PC-3 (cell line): ENCODE measurements around the gene ITGAE. TPM values are rescaled to one million over a fixed set of nuclear protein-coding genes. Genes with fewer than 3 reads are reported as not detected.

Experiments
- ATAC-seq: fragments of 200-7000 bp; cut with Tn5 transposase; 2 replicates; pipeline ENCODE4 v1.9.1; 2020; ENCODE audit warnings: mild to moderate bottlenecking, moderate library complexity
- BruUV-seq: library from RNA; stranded (reverse); fragments of 400-500 nt; replicated peaks from 2 replicates; lab custom pipeline; 2021; lab: Mats Ljungman, UMichigan
- CTCF ChIA-PET: fragments of 300-600 bp; sonication (Branson Sonifier 250); formaldehyde crosslinking; loops from one replicate; lab custom pipeline; 2022; ENCODE audit warnings: antibody characterized with exemption; lab: Charles Lee
- POLR2A ChIA-PET: fragments of 300-600 bp; sonication (Branson Sonifier 250); formaldehyde crosslinking; loops from one replicate; lab custom pipeline; 2022; ENCODE audit warnings: antibody characterized with exemption; ENCODE audit not compliant: unreplicated experiment; lab: Charles Lee
- DNase-seq: peaks from one replicate; pipeline ENCODE4 v3.0.0-alpha.2; 2015
- H2AFZ ChIP-seq: fragments of 300-600 bp; sonication (generic); 2 replicates; pipeline ENCODE4 v1.6.0; 2016; ENCODE audit warnings: antibody characterized with exemption, low read length
- H3F3A ChIP-seq: fragments of 300-600 bp; sonication (generic); one replicate; pipeline ENCODE4 v1.6.0; 2017; ENCODE audit warnings: antibody characterized with exemption, low read length, control low read depth, mild to moderate bottlenecking; ENCODE audit not compliant: unreplicated experiment
- H3K27ac ChIP-seq: fragments of 300-600 bp; sonication (generic); 2 replicates; pipeline ENCODE4 v1.5.1; 2016; ENCODE audit warnings: mild to moderate bottlenecking, low read length
- H3K27me3 ChIP-seq: fragments of 300-600 bp; sonication (generic); 2 replicates; pipeline ENCODE4 v1.6.1; 2016; ENCODE audit warnings: low read length, mixed read lengths
- H3K36me3 ChIP-seq: fragments of 300-600 bp; sonication (generic); 2 replicates; pipeline ENCODE4 v1.6.1; 2016; ENCODE audit warnings: low read depth, mixed run types, low read length, mixed read lengths
- H3K4me1 ChIP-seq: fragments of 300-600 bp; sonication (generic); 2 replicates; pipeline ENCODE4 v1.5.1; 2016; ENCODE audit warnings: low read length; ENCODE audit not compliant: insufficient read depth
- H3K4me2 ChIP-seq: fragments of 300-600 bp; sonication (generic); 2 replicates; pipeline ENCODE4 v1.6.0; 2016; ENCODE audit warnings: low read length
- H3K4me3 ChIP-seq: fragments of 300-600 bp; sonication (generic); 2 replicates; pipeline ENCODE4 v1.5.1; 2016; ENCODE audit warnings: mild to moderate bottlenecking, low read length, mixed read lengths
- H3K79me2 ChIP-seq: fragments of 300-600 bp; sonication (generic); 2 replicates; pipeline ENCODE4 v1.6.1; 2017; ENCODE audit warnings: low read length, mixed read lengths
- H3K9ac ChIP-seq: fragments of 300-600 bp; sonication (generic); 2 replicates; pipeline ENCODE4 v1.6.0; 2016; ENCODE audit warnings: mild to moderate bottlenecking, low read length
- H3K9me2 ChIP-seq: fragments of 300-600 bp; sonication (generic); replicated peaks from 2 replicates; pipeline ENCODE4 v1.6.1; 2016; ENCODE audit warnings: mixed run types, low read length, mixed read lengths
- H3K9me3 ChIP-seq: fragments of 300-600 bp; sonication (generic); 2 replicates; pipeline ENCODE4 v1.6.1; 2016; ENCODE audit warnings: low read length, mixed read lengths
- H4K20me1 ChIP-seq: fragments of 300-600 bp; sonication (generic); 2 replicates; pipeline ENCODE4 v1.6.1; 2016; ENCODE audit warnings: low read length, mixed read lengths
- EZH2 ChIP-seq: fragments of 300-600 bp; sonication (generic); IDR thresholded peaks from one replicate; pipeline ENCODE4 v1.6.1; 2017; ENCODE audit warnings: antibody characterized with exemption, mild to moderate bottlenecking, low read length; ENCODE audit not compliant: unreplicated experiment
- EZH2phosphoT487 ChIP-seq: fragments of 300-600 bp; sonication (generic); IDR thresholded peaks from 2 replicates; pipeline ENCODE4 v1.6.1; 2018; ENCODE audit warnings: mild to moderate bottlenecking, antibody characterized with exemption, low read length, borderline replicate concordance
- intact Hi-C: fragments of 100-400 bp; cut with micrococcal nuclease; formaldehyde crosslinking; loops from 2 replicates; pipeline ENCODE4 v1.9.0; 2023
- total RNA-seq: library from RNA; depleted of rRNA; stranded (reverse); fragments of >200 nt; gene quantifications from 2 replicates; pipeline ENCODE4 v1.2.3, GENCODE V29; 2014
- TF ChIP-seq, protein P1 (sequence below): fragments of 300-600 bp; sonication (generic); conservative IDR thresholded peaks from 2 replicates; pipeline ENCODE4 v1.5.1; 2017; ENCODE audit warnings: antibody characterized with exemption, low read depth, mild to moderate bottlenecking, low read length

ITGAE gene
- total RNA-seq, 1 experiment from 2014 or later, result 42.0 TPM

DNA sequence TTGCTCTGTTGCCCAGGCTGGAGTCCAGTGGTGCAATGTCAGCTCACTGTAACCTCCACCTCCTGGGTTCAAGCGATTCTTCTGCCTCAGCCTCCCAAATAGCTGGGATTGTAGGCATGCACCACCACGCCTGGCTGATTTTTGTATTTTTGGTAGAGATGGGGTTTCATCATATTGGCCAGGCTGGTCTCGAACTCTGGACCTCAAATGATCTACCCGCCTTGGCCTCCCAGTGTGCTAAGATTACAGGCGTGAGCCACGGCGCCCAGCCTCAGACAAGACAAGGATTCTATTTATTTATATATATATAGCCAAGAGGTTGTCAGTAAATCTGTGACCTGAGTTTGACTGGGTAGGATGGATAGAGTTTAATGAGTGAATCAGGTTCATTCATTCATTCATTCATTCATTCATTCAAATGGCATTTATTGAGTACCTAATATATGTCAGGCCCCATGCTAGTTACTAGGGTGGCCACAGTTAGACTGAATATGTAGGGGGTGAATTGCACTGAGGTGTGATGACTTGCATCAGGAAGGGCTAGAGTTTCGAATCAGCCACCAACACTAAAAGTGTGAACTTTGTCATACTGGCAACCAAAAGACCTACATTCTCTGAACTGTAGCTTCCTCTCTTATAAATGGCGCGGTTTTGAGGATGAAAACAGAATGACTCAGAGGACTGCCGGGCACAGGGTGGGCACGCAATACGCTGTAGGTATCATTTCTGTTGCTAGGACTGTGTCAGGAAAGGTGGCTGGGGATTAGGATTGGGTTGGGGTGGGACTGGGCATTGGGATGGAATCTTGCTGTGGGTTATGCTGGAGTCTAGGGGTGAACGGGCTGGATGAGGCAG is 37.8 kb downstream of the ITGAE start:
- no peak overlapping the region for H3K27ac ChIP-seq
- H3F3A ChIP-seq, result no peaks in the 10 kb centered on the region
- DNase-seq (no peak), ATAC-seq (no peak)
- intact Hi-C loops, result no loop called here
- ChIA-PET CTCF (no interaction called here), POLR2A (no interaction called here)
- no peaks in the 10 kb centered on the region for H3K79me2 ChIP-seq
- H3K27me3 ChIP-seq, result no peaks in the 10 kb centered on the region
- H3K4me1 ChIP-seq, result no peaks in the 10 kb centered on the region
- no peaks in the 10 kb centered on the region for H3K36me3 ChIP-seq
- no peaks in the 10 kb centered on the region for H4K20me1 ChIP-seq
- H2AFZ ChIP-seq, result no peak overlapping the region
- H3K4me3 ChIP-seq, result no peak overlapping the region
- H3K9me2 ChIP-seq, result no peaks in the 10 kb centered on the region
- H3K9ac ChIP-seq, result no peak overlapping the region
- no peak for TF ChIP-seq EZH2
- BruUV-seq, result no TSS peak
- H3K9me3 ChIP-seq, result no peaks in the 10 kb centered on the region
- H3K4me2 ChIP-seq, result no peak overlapping the region

DNA sequence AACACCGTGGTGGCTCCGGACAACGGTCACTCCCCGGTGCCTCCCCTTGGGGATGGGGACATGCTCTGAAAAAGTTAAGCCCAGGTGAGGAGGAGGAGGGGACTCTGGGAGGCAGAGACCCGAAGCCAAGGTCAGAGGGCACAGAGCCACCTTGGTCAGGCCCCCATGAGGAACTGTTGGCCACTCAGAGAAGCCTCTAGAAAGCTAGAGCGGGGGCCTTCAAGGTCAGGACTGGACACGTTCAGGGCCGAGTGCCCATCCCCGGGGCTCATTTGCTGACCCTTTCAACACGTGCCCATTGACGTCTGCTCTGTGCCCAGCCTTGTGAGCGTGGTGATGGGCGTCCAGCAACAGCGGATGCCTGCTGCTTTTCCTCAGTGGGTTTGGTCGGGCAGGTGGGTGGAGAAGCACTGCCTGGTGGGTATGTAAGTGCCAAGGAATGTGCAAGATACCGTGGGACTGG is 39.0 kb downstream of the ITGAE start:
- H2AFZ ChIP-seq, result no peak overlapping the region
- H3K4me2 ChIP-seq, result no peak overlapping the region
- H3K36me3 ChIP-seq, result no peaks in the 10 kb centered on the region
- ChIA-PET CTCF (no interaction called here), POLR2A (no interaction called here)
- no peak overlapping the region for H3K27ac ChIP-seq
- no peaks in the 10 kb centered on the region for H3K4me1 ChIP-seq
- no peaks in the 10 kb centered on the region for H3K9me3 ChIP-seq
- H3K79me2 ChIP-seq, result no peaks in the 10 kb centered on the region
- no peaks in the 10 kb centered on the region for H3F3A ChIP-seq
- H3K9me2 ChIP-seq, result no peaks in the 10 kb centered on the region
- DNase-seq (no peak), ATAC-seq (no peak)
- TF ChIP-seq EZH2, result no peak
- TF ChIP-seq EZH2phosphoT487, result no peak
- TF ChIP-seq, protein P1, sequence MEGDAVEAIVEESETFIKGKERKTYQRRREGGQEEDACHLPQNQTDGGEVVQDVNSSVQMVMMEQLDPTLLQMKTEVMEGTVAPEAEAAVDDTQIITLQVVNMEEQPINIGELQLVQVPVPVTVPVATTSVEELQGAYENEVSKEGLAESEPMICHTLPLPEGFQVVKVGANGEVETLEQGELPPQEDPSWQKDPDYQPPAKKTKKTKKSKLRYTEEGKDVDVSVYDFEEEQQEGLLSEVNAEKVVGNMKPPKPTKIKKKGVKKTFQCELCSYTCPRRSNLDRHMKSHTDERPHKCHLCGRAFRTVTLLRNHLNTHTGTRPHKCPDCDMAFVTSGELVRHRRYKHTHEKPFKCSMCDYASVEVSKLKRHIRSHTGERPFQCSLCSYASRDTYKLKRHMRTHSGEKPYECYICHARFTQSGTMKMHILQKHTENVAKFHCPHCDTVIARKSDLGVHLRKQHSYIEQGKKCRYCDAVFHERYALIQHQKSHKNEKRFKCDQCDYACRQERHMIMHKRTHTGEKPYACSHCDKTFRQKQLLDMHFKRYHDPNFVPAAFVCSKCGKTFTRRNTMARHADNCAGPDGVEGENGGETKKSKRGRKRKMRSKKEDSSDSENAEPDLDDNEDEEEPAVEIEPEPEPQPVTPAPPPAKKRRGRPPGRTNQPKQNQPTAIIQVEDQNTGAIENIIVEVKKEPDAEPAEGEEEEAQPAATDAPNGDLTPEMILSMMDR, result no peak
- H3K27me3 ChIP-seq, result no peaks in the 10 kb centered on the region
- no peak overlapping the region for H3K4me3 ChIP-seq
- H3K9ac ChIP-seq, result no peak overlapping the region
- BruUV-seq, result no TSS peak
- no peaks in the 10 kb centered on the region for H4K20me1 ChIP-seq
- intact Hi-C loops, result no loop called here

GRCh38 chr17:3761036-3761917 is 39.7 kb downstream of the ITGAE start:
- H3K36me3 ChIP-seq, result no peaks in the 10 kb centered on the region
- no peaks in the 10 kb centered on the region for H3K9me3 ChIP-seq
- H3K4me2 ChIP-seq, result no peak overlapping the region
- intact Hi-C loops, result no loop called here
- POLR2A ChIA-PET, result no interaction called here
- no peaks in the 10 kb centered on the region for H3K9me2 ChIP-seq
- no peak overlapping the region for H3K4me3 ChIP-seq
- no peaks in the 10 kb centered on the region for H3K79me2 ChIP-seq
- H4K20me1 ChIP-seq, result no peaks in the 10 kb centered on the region
- H2AFZ ChIP-seq, result no peak overlapping the region
- no peaks in the 10 kb centered on the region for H3K27me3 ChIP-seq
- no peak overlapping the region for H3K9ac ChIP-seq
- CTCF ChIA-PET, result no interaction called here
- no peak overlapping the region for H3K27ac ChIP-seq
- TF ChIP-seq, protein P1, result no peak
- TF ChIP-seq EZH2 (no peak), EZH2phosphoT487 (no peak)
- no peaks in the 10 kb centered on the region for H3K4me1 ChIP-seq
- no peaks in the 10 kb centered on the region for H3F3A ChIP-seq
- no peak for ATAC-seq
- BruUV-seq, result no TSS peak
- DNase-seq, result no peak
